Measurements from ENCODE around the gene KPNA6. TPM values are rescaled to one million over a fixed set of nuclear protein-coding genes. Genes with fewer than 3 reads are reported as not detected.
A peak's percentile ranks its signal among the peaks of the same experiment; 100 is the strongest.

Gene KPNA6
- total RNA-seq, 1 donor from 2014 or later = 17.7 TPM

DNA sequence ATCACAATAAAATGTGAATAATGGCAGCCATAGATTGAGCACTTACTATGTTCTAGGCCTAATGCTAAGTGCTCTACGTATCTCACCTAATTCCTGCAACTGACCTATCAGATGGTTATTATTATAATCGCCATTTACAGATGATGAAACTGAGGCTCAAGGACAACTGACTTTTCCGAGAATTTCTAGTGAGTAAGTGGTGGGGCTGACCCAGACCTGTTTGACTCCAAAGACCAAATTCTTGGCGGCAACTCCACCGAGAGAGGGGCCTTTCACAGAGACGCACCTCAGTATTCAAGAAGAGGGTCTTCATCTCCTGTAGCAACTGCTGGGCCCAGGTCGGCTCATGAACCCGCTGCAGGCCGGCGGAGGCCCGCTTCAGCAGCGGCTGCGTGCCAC lies 113.7 kb downstream of the KPNA6 start:
- Histone ChIP-seq H3K4me1 (ENCODE audit: control insufficient read depth in 3 of 3, insufficient read depth in 3 of 3, low read length in 3 of 3) (peaks cover 26 to 30% (median 27%) of the 10 kb centered on the region in 3 donors), H3K4me3 (ENCODE audit: low read length in 3 of 3) (peak overlapping the region; percentile 94 to 99 (median 97)), H3K9me3 (ENCODE audit: control insufficient read depth in 3 of 3, low read length in 3 of 3) (no peaks in the 10 kb centered on the region), H3K36me3 (ENCODE audit: control insufficient read depth in 3 of 3, insufficient read depth in 3 of 3, low read length in 3 of 3) (peaks cover 33 to 35% (median 33%) of the 10 kb centered on the region in 3 donors), H3K9ac (ENCODE audit: low read depth in 1 of 3, low read length in 3 of 3) (peak overlapping the region; percentile 96 to 99 (median 98)), H3K27ac (ENCODE audit: low read depth, low read length) (peak overlapping the region; percentile 97), H3K27me3 (ENCODE audit: control insufficient read depth in 3 of 3, insufficient read depth in 3 of 3, low read length in 3 of 3) (no peaks in the 10 kb centered on the region)

- no peaks in the 10 kb centered on the region for H3K9me3 ChIP-seq (ENCODE audit: control insufficient read depth in 3 of 3, low read length in 3 of 3)
- no peaks in the 10 kb centered on the region for H3K27me3 ChIP-seq (ENCODE audit: control insufficient read depth in 3 of 3, insufficient read depth in 3 of 3, low read length in 3 of 3)
- peak within 1 kb of the TSS; percentile 97 for H3K27ac ChIP-seq (ENCODE audit: low read depth, low read length)
- peak within 1 kb of the TSS; percentile 96 to 99 (median 98) for H3K9ac ChIP-seq (ENCODE audit: low read depth in 1 of 3, low read length in 3 of 3)
- peak within 1 kb of the TSS; percentile 94 to 99 (median 97) for H3K4me3 ChIP-seq (ENCODE audit: low read length in 3 of 3)
- peaks cover 27 to 33% (median 31%) of the 10 kb centered on the region in 3 donors for H3K36me3 ChIP-seq (ENCODE audit: control insufficient read depth in 3 of 3, insufficient read depth in 3 of 3, low read length in 3 of 3)
- peaks cover 26 to 30% (median 27%) of the 10 kb centered on the region in 3 donors for H3K4me1 ChIP-seq (ENCODE audit: control insufficient read depth in 3 of 3, insufficient read depth in 3 of 3, low read length in 3 of 3)
Observed at GRCh38 chr1:32221980-32222755, 114.3 kb downstream of the KPNA6 start, which contains the start of the genes EIF3I and TMEM234. EIF3I (plus strand) TSS chr1:32222407; CDS start chr1:32222442, 35 bp downstream. TMEM234 (minus strand) TSS chr1:32222353; CDS start chr1:32222322, 31 bp downstream.

GRCh38 chr1:32223683-32224082 lies 115.8 kb downstream of the KPNA6 start:
- H3K27me3 ChIP-seq (ENCODE audit: control insufficient read depth in 3 of 3, insufficient read depth in 3 of 3, low read length in 3 of 3) = no peaks in the 10 kb centered on the region
- H3K9ac ChIP-seq (ENCODE audit: low read depth in 1 of 3, low read length in 3 of 3) = peak overlapping the region; percentile 1 to 57 (median 45)
- H3K36me3 ChIP-seq (ENCODE audit: control insufficient read depth in 3 of 3, insufficient read depth in 3 of 3, low read length in 3 of 3) = peaks cover 38 to 46% (median 42%) of the 10 kb centered on the region in 3 donors
- H3K27ac ChIP-seq (ENCODE audit: low read depth, low read length) = peak overlapping the region; percentile 97
- H3K9me3 ChIP-seq (ENCODE audit: control insufficient read depth in 3 of 3, low read length in 3 of 3) = no peaks in the 10 kb centered on the region
- H3K4me3 ChIP-seq (ENCODE audit: low read length in 3 of 3) = peak overlapping the region in 1 of 3 donors; percentile 54
- peaks cover 26 to 30% (median 27%) of the 10 kb centered on the region in 3 donors for H3K4me1 ChIP-seq (ENCODE audit: control insufficient read depth in 3 of 3, insufficient read depth in 3 of 3, low read length in 3 of 3)

DNA sequence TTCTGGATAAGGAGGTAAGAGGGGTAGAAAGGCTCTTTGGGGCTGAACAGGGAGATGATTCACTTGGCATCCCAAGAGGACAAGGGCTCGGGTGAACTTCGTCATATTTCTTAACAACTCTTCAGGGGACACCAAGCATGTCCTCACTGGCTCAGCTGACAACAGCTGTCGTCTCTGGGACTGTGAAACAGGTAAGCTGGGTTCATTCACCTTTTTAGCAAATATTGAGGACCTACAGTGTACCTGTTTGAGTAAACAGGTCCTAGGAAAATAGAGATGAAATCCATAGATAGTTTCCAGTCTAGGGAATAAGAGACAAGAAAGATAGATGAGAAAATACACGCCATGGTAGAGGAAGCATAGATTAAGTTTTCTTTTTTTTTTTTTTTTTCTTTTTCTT lies 116.4 kb downstream of the KPNA6 start:
- Histone ChIP-seq H3K9me3 (ENCODE audit: control insufficient read depth in 3 of 3, low read length in 3 of 3) (no peaks in the 10 kb centered on the region), H3K36me3 (ENCODE audit: control insufficient read depth in 3 of 3, insufficient read depth in 3 of 3, low read length in 3 of 3) (peaks cover 41 to 48% (median 46%) of the 10 kb centered on the region in 3 donors), H3K27me3 (ENCODE audit: control insufficient read depth in 3 of 3, insufficient read depth in 3 of 3, low read length in 3 of 3) (no peaks in the 10 kb centered on the region), H3K4me1 (ENCODE audit: control insufficient read depth in 3 of 3, insufficient read depth in 3 of 3, low read length in 3 of 3) (peaks cover 26 to 30% (median 27%) of the 10 kb centered on the region in 3 donors), H3K27ac (ENCODE audit: low read depth, low read length) (peak overlapping the region; percentile 97), H3K9ac (ENCODE audit: low read depth in 1 of 3, low read length in 3 of 3) (peak overlapping the region in 1 of 3 donors; percentile 1), H3K4me3 (ENCODE audit: low read length in 3 of 3) (peak overlapping the region in 1 of 3 donors; percentile 9)

Small RNA genes within 50 kb of the gene (small RNA-seq; reads per million reads assigned to genes)
- gene MIR5585 (not detected), gene RF00017 (not detected)

Other genes starting within 250 kb of the KPNA6 start
- gene PTP4A2, start 169.7 kb upstream of the KPNA6 start, total RNA-seq = 457 TPM
- 48.5 TPM for gene KHDRBS1, start 94.2 kb upstream of the KPNA6 start, total RNA-seq
- 3.7 TPM for gene TMEM39B, start 35.1 kb upstream of the KPNA6 start, total RNA-seq
- gene TXLNA, start 71.6 kb downstream of the KPNA6 start, total RNA-seq = 30.8 TPM
- gene CCDC28B, start 92.5 kb downstream of the KPNA6 start, total RNA-seq = 58.5 TPM
- 2.6 TPM for gene IQCC, start 97.6 kb downstream of the KPNA6 start, total RNA-seq
- gene DCDC2B, start 101.0 kb downstream of the KPNA6 start, total RNA-seq = not detected
- gene TMEM234, start 114.3 kb downstream of the KPNA6 start, total RNA-seq = 10.4 TPM
- 171 TPM for gene EIF3I, start 114.4 kb downstream of the KPNA6 start, total RNA-seq
- 1.6 TPM for gene FAM167B, start 139.2 kb downstream of the KPNA6 start, total RNA-seq
- 2.1 TPM for gene LCK, start 143.2 kb downstream of the KPNA6 start, total RNA-seq
- 37.6 TPM for gene HDAC1, start 184.0 kb downstream of the KPNA6 start, total RNA-seq
- gene MARCKSL1, start 228.2 kb downstream of the KPNA6 start, total RNA-seq = 31.8 TPM